Cardiac fibroblast (primary cell): ENCODE results near the gene CCL8.

ENCODE experiments used
- DNase-seq, 2 donors: peaks; one replicate each; pipeline versions ENCODE4 v3.0.0 to v3.0.0-alpha.2; 2010; ENCODE audit warnings: low read depth in 2 of 2
- H3K4me3 ChIP-seq, 2 donors: replicated peaks in 1 of 2; 1 replicate in 1 of 2; 2 replicates in 1 of 2; pipeline ENCODE4 v1.5.1; 2011; ENCODE audit warnings: low read depth in 2 of 2, low read length in 2 of 2, mild to moderate bottlenecking in 2 of 2, moderate library complexity in 1 of 2
- TF ChIP-seq, protein P1 (sequence below): IDR thresholded peaks from one replicate; pipeline ENCODE4 v1.5.1; 2011; ENCODE audit warnings: low read depth, mild to moderate bottlenecking, low read length, inconsistent platforms

The CCL8 gene

DNA sequence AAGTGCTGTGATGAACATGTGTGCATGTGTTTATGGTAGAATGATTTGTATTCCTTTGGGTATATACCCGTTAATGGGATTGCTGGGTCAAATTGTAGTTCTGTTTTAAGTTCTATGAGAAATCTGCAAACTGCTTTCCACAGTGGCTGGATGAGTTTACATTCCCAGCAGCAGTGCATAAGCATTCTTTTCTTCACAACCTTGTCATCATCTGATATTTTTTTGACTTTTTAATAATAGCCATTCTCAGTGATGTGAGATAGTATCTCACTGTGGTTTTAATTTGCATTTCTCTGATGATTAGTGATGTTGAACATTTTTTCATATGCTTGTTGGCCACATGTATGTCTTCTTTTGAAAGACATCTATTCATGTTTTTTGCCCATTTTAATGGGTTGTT lies 18.5 kb downstream of the CCL8 start:
- TF ChIP-seq, protein P1, sequence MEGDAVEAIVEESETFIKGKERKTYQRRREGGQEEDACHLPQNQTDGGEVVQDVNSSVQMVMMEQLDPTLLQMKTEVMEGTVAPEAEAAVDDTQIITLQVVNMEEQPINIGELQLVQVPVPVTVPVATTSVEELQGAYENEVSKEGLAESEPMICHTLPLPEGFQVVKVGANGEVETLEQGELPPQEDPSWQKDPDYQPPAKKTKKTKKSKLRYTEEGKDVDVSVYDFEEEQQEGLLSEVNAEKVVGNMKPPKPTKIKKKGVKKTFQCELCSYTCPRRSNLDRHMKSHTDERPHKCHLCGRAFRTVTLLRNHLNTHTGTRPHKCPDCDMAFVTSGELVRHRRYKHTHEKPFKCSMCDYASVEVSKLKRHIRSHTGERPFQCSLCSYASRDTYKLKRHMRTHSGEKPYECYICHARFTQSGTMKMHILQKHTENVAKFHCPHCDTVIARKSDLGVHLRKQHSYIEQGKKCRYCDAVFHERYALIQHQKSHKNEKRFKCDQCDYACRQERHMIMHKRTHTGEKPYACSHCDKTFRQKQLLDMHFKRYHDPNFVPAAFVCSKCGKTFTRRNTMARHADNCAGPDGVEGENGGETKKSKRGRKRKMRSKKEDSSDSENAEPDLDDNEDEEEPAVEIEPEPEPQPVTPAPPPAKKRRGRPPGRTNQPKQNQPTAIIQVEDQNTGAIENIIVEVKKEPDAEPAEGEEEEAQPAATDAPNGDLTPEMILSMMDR, result no peak
- no peak overlapping the region for H3K4me3 ChIP-seq
- DNase-seq, result no peak

DNA sequence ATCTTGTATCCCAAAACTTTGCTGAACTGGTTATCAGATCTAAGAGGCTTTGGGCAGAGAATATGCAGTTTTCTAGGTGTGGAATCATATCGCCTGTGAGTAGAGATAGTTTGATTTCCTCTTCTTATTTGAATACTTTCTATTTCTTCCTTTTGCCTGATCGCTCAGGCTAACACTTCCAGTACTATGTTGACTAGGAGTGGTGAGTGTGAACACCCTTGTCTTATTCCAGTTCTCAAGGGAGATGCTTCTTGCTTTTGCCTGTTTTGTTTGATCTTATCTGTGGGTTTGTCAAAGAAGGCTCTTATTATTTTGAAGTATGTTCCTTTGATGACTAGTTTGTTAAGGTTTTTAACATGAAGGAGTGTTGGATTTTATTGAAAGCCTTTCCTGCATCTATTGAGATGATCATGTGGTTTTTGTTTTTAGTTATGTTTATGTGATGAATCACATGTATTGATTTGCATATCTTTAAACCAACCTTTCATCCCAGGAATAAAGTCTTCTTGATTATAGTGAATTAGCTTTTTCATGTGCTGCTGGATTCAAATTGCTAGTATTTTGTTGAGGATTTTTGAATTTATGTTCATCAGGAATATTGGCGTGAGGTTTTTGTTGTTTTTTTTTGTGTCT lies 20.0 kb downstream of the CCL8 start:
- no peak overlapping the region for H3K4me3 ChIP-seq
- TF ChIP-seq, protein P1, result no peak
- DNase-seq, result no peak

DNA sequence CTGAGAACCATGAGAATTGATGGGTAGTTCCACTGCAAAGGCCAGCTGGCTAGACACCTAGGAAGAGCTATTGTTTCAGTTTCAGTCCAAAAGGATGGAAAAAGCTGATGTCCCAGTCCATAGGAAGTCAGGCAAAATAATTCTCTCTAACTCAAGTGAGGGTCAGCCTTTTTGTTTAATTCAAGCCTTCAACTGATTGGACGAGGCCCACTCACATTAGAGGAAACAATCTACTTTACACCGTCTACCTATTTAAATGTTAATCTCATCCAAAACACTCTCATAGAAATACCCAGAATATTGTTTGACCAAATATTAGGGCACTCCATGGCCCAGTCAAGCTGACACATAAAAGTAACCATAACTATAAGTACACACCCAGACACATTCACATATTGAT lies 22.7 kb downstream of the CCL8 start:
- TF ChIP-seq, protein P1, result no peak
- DNase-seq, result no peak
- no peak overlapping the region for H3K4me3 ChIP-seq

DNA sequence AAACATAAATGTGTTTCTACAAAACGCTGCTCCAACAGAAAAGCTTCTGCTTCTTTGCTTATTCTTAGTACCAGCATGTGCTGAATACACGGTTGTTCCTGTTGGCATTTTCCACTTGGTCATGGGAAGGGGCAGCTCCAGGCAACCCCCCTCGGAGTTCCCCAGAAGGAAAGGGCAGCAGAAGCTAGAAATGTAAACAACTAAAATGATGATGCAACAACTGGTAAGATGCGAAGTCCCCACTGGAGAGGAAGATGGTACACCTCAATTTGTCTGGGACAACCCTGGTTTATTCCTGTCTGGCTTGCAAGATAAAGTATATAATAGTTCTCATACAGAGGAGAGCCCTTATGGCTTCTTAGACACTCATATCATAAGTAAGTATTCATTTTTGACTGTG lies 27.8 kb downstream of the CCL8 start:
- TF ChIP-seq, protein P1, result no peak
- H3K4me3 ChIP-seq, result no peak overlapping the region
- DNase-seq, result no peak

DNA sequence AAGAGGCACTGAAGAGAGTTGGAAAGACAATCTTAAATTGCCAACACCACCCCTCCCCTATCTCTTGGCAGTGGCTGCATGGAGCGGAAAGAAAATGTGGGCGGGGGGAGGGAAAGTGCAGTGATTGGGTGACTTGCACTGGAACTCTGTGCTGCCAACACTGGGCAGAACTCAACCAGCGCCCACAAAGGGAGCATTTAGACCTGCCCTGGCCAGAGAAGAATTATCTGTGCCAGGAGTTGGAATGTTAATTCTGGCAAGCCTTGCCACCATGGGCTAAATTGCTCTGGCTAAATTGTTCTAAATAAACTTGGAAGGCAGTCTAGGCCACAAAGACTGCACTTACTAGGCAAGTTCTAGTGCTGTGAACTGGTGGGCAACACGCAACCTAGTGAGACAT lies 30.5 kb downstream of the CCL8 start:
- TF ChIP-seq, protein P1, result no peak
- DNase-seq, result no peak
- H3K4me3 ChIP-seq, result no peak overlapping the region

DNA sequence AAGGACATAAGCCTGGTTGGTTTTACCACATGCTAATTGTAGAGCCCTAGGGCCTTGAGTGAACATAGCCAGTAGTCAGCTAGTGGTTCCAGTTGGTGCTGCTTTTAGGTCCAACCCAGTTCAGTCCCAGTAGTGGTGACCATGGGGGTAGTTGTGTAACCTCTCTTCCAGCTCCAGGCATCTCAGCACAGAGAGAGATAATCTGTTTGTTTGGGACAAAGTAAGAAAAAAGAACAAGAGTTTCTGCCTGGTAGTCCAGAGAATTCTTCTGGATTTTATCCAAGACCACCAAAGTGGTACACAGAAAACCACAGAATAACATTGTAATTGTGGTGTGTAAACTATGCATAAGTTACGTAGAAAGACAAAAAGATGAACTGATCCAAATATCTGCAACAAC lies 31.9 kb downstream of the CCL8 start:
- TF ChIP-seq, protein P1, result no peak
- no peak for DNase-seq

DNA sequence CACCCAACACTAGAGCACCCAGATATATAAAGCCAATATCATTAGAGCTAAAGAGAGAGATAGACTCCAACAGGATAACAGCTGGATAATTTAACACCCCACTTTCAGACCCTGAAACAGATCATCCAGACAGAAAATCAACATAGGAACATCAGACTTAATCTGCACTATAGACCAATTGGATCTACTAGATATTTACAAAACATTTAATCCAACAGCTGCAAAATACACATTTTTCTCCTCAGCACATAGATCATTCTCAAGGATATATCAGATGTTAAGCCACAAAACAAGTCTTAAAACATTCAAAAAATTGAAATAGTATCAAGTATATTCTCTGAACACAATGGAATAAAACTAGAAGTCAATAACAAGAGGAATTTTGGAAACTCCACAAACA lies 33.0 kb downstream of the CCL8 start:
- no peak for DNase-seq
- no peak overlapping the region for H3K4me3 ChIP-seq
- TF ChIP-seq, protein P1, result no peak

More for the DNA sequence above, 31.9 kb downstream of the CCL8 start:
- H3K4me3 ChIP-seq, result no peak overlapping the region
